Measurements from ENCODE around the gene PPP1R36.

DNA sequence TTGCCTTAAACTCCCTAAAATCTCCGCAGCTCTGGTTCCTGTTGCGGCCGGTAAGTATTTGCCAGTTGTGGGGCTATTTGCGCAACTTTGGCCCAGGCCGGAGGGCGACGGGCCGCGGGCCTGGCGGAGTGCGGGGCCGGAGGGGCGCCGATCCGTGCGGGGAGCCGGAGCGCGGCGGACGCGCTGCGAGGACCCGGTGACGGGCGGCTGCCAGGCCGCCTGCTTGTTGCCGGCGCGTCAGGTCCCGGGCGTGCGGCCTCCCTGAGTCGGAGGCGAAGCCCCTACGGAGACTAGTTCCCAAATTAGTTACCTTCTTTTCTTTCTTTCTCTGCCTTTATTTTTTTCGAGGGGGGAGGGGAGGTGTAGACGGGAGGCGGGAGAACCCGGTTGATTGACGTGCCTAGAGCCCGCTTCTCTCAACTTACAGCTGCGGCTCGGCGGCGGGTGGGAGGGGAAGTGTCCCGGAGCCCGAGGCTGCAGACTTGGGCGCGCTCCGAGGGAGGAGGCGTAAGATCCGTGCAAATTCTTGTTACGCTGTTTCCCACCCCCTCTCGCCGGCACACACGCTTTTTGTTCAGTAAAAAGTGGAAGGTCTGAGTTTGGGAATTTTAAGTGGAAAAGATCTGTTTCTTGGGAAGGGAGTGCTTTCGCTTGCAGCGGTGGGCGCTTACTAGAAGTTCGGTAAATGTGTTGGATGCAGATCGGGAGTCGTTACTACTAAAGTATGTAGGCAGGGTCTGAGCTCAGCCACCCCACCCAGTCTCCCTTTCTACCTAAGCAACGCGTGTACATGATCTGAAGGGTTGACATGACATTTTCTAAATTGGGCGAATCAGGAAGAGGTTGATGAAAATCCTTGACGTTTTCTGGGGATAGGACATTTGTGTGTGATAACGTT is 44.6 kb upstream of the PPP1R36 start:
- TF ChIP-seq, protein P1, sequence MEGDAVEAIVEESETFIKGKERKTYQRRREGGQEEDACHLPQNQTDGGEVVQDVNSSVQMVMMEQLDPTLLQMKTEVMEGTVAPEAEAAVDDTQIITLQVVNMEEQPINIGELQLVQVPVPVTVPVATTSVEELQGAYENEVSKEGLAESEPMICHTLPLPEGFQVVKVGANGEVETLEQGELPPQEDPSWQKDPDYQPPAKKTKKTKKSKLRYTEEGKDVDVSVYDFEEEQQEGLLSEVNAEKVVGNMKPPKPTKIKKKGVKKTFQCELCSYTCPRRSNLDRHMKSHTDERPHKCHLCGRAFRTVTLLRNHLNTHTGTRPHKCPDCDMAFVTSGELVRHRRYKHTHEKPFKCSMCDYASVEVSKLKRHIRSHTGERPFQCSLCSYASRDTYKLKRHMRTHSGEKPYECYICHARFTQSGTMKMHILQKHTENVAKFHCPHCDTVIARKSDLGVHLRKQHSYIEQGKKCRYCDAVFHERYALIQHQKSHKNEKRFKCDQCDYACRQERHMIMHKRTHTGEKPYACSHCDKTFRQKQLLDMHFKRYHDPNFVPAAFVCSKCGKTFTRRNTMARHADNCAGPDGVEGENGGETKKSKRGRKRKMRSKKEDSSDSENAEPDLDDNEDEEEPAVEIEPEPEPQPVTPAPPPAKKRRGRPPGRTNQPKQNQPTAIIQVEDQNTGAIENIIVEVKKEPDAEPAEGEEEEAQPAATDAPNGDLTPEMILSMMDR (conservative IDR thresholded peaks at IDR 0.05; ENCODE audit: low read length), result no peak
- no peak for TF ChIP-seq EZH2phosphoT487 (IDR thresholded peaks at IDR 0.05; ENCODE audit: borderline replicate concordance)
